LNCAP (cell line): ENCODE measurements around the gene FRMD4A.

Experiments used
- TF ChIP-seq, protein P1 (sequence below): fragments of 450-650 bp; IDR thresholded peaks from 2 replicates; pipeline ENCODE4 v1.5.1; 2017; ENCODE audit warnings: mild to moderate bottlenecking

Gene FRMD4A

DNA sequence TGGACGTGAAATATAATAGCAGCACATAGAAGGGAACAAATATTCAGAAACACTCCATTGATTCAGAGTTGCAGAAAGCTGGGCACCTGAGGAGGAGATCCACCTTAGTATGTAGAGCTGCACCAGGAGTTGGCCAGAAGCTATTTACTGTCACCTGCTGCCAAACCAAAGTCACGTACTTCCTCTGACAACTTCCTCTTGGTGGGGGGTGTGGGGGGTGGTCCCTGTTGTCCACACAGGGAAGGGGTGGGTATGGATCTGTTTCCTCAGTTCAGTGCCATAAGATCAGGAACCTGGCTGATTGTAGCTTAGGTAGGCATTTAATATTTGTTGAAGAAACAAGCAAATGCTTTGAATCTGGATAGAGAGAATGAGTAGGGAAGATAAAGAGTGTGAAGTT, 264.6 kb downstream of the FRMD4A start:
- TF ChIP-seq, protein P1, sequence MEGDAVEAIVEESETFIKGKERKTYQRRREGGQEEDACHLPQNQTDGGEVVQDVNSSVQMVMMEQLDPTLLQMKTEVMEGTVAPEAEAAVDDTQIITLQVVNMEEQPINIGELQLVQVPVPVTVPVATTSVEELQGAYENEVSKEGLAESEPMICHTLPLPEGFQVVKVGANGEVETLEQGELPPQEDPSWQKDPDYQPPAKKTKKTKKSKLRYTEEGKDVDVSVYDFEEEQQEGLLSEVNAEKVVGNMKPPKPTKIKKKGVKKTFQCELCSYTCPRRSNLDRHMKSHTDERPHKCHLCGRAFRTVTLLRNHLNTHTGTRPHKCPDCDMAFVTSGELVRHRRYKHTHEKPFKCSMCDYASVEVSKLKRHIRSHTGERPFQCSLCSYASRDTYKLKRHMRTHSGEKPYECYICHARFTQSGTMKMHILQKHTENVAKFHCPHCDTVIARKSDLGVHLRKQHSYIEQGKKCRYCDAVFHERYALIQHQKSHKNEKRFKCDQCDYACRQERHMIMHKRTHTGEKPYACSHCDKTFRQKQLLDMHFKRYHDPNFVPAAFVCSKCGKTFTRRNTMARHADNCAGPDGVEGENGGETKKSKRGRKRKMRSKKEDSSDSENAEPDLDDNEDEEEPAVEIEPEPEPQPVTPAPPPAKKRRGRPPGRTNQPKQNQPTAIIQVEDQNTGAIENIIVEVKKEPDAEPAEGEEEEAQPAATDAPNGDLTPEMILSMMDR, result no peak

DNA sequence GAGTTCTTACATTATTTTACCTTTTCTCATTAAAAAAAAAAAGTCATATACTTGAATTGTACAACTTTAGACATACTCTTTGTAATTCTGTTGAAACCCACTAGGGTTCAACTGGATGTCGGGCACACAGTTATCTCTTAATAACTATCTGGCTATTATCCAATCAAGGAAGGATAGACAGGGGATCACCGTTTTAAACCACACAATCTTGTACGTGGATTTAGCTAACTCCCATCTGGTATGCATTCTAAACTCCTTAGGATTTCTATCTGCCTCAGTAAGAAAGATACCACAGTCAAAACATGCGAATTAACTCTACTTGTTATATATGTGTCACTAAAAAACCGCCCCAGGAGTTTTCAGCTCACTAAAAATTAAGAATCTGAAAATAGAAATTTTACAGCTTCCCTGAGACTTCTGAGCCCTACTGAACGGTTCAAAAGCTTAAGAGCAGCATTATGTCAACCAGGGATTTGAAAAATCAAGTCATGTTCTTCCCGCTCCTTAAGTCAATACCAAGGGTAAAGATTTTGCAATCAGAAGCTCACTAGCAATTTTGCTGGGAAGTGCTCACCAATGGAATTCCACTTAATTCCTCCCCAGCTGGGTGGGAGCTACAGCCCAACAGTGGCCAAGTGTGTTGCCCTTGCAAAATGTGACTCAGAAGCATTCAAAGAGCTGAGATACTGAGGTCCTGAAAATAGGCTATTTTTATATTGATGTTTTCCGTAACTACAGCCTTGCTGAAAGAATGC, 267.0 kb downstream of the FRMD4A start:
- TF ChIP-seq, protein P1, result no peak

DNA sequence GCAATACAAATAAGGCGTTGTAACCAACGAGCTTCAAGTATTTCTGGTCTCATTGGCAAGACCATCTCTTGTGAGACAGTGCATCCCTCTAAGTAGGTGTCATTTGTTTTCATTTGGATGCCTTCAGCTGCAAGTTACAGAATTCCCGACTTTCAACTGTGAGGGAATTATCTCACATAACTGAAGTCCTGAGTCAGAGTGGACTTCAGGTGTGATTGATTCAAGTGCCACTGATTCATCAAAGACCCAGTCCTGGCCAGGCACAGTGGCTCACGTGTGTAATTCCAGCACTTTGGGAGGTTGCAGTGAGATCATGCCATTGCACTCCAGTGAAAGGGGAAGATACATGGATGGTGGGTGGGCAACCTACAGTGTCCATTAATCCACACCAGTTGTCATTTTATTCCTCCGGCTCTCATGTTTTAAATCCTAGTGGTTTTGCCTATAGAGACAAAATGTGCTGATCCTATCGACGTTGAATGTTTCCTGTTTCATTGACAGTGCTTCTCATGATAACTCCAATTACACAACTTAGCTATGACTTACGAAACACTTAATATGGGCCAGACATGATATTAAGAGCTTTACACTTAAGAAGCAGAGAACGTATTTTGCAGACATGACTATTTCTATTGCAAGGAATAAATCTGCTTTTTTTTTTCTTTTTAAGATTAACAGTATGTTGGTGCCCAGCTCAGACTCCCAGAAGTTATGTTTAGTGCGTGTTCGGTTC, 268.0 kb downstream of the FRMD4A start:
- TF ChIP-seq, protein P1, result no peak

DNA sequence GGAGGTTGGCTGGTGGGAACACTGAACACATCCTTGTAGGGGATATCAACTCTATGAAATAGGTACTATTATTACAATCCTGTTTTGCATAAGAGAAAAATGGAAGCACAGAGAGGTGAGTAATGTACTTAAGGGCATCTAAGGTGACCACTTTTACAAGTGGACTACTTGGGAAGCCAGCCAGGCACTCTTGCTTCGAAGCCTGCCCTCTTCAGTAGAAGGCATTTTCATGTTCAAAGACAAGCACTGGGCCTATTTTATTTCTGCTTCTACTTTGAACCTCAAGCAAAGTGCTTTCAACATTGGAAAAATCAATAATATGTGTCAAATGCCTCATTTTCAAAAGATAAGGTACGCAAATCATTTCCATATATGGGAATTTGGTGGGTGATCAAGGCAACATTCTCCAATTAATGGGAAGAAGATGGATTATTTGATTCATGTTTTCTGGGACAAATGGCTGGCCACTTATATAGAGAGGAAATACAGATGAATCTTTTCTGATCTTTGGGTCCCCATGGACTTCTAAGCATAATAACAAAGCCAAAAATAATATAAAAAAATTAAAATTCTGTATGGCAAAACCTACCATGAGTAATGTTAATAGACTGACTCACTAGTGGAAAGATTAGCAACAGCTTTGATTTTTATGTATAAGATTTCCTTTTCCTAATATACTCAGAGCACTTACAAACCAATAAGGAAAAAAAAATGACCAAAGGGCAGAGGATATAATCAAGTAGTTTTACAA, 270.2 kb downstream of the FRMD4A start:
- TF ChIP-seq, protein P1, result no peak

DNA sequence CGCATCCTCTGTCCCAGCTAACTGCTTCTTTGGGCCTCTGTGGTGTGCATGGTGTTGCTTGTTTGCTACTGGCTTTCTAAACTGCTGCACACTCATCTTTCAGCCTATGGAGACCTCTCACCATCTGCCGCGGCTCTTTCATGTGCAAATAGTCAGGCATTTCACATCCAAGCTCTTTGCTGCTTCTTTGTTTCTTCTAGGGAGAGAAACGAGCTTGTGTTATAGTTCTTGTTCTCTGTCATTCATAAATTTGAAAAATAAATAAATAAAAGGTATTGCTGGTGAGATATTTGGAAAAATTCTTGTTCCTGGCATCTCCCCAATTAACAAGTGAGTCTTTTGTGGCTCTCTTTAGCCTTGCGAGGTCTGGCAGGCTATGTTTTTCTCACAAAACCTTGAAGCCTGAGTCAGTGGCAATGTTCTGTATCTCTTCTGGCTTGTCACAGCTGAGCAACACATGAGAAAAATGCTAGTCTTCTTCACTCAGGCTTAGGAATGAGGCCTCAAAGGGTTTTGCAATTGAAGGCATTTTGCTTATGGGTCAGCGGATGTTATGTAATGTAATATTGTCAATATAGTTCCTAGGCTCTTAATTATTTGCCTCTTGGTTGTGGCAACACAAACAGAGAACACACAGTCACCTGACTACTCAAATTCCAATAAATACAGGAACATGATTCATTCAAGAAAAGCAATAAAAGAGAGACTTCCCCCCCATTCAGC, 274.0 kb downstream of the FRMD4A start:
- TF ChIP-seq, protein P1, result no peak

DNA sequence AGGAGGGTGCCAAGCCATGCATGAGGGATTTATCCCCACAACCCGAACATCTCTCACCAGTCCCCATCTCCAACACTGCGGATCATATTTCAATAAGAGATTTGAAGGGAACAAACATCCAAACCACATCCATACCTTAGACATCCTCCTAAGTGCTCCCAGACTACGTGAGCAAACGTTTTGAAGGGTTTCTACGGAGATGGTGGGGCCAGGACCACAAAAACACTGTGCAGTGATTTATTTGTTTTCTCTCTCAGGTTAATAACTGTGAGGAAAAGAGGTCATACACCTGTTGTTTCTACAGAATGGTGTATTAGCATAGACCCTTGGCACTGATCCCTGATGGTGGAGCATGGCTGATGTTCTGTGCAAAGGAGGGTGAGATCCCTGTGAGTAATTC, 277.8 kb downstream of the FRMD4A start:
- TF ChIP-seq, protein P1, result no peak

DNA sequence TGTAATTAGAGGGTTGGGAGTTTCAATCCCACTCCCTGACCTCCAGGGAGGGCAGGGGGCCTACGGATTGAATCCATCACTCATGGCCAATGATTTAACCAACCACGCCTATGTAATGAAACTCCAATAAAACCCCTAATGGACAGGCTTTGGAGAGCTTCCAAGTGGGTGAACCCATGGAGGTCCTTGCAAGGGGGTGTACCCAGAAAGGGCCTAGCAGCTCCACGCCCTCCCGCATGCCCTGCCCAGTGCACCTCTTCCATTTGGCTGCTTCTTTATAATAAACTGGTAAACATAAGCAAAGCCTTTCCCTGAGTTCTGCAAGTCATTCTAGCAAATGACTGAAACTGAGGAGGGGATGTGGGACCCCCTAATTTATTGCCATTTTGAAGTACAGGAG, 280.1 kb downstream of the FRMD4A start:
- TF ChIP-seq, protein P1, result no peak
